K562 (cell line): ENCODE results near the gene VASH1. TPM values are rescaled to one million over a fixed set of nuclear protein-coding genes. Genes with fewer than 3 reads are reported as not detected.

Experiments used
- ATAC-seq: fragments of 200-7000 bp; cut with Tn5 transposase; 3 replicates; pipeline ENCODE4 v1.9.1; 2020; ENCODE audit warnings: moderate library complexity
- BruUV-seq: library from RNA; stranded (reverse); fragments of 400-500 nt; replicated peaks from 2 replicates; lab custom pipeline; 2021; lab: Mats Ljungman, UMichigan
- CTCF ChIA-PET: fragments of 300-600 bp; formaldehyde crosslinking; extraction: SDS; loops from one replicate; lab custom pipeline; 2021; ENCODE audit warnings: low intra/inter-chr PET ratio; lab: Yijun Ruan, JAX
- POLR2A ChIA-PET: fragments of 300-600, 350-650 bp; sonication (Branson Sonifier 250); formaldehyde crosslinking; extraction: SDS; loops from one replicate; lab custom pipeline; 2021; ENCODE audit warnings: antibody characterized with exemption, inconsistent platforms; lab: Yijun Ruan, JAX
- DNase-seq, 4 experiments: peaks; one replicate each; pipeline versions ENCODE4 v3.0.0 to v3.0.0-alpha.2; 2011 to 2018; ENCODE audit warnings: low spot score in 3 of 4, mixed read lengths in 3 of 4; ENCODE audit errors: extremely low read depth in 1 of 4
- FAIRE-seq: peaks from 2 replicates; lab custom pipeline; 2011; peaks lifted over from hg19 to GRCh38; lab: Jason Lieb, UNC
- H2AFZ ChIP-seq: 2 replicates; pipeline ENCODE4 v1.6.0; 2011; ENCODE audit warnings: low read depth, low read length, control low read depth, inconsistent platforms
- H3K27ac ChIP-seq: fragments of 200-600 bp; 3 replicates; pipeline ENCODE4 v1.8.0; 2011; ENCODE audit warnings: low read depth, mild to moderate bottlenecking, control low read depth, inconsistent platforms, low read length, moderate library complexity, mixed read lengths; ENCODE audit errors: extremely low read depth
- H3K27me3 ChIP-seq, 2 experiments: fragments of 300-600 bp in 1 of 2; 2 replicates in 1 of 2; 3 replicates in 1 of 2; pipeline versions ENCODE4 v1.6.0 to v1.8.0; 2011; ENCODE audit warnings: inconsistent platforms in 2 of 2, low read length in 2 of 2, mild to moderate bottlenecking in 1 of 2, mixed read lengths in 1 of 2, moderate library complexity in 1 of 2; ENCODE audit not compliant: control insufficient read depth in 2 of 2, insufficient read depth in 2 of 2
- H3K36me3 ChIP-seq: fragments of 300-600 bp; 3 replicates; pipeline ENCODE4 v1.8.0; 2011; ENCODE audit warnings: mild to moderate bottlenecking, low read length, inconsistent platforms; ENCODE audit not compliant: control insufficient read depth, insufficient read depth
- H3K4me1 ChIP-seq, 2 experiments: fragments of 200-600 bp in 1 of 2; replicated peaks in 1 of 2; 2 replicates in 1 of 2; 3 replicates in 1 of 2; pipeline versions ENCODE4 v1.5.1 to v1.8.0; 2011; ENCODE audit warnings: inconsistent platforms in 2 of 2, low read length in 2 of 2, mild to moderate bottlenecking in 1 of 2, mixed read lengths in 1 of 2, moderate library complexity in 1 of 2; ENCODE audit not compliant: control insufficient read depth in 2 of 2, insufficient read depth in 2 of 2
- H3K4me2 ChIP-seq: 2 replicates; pipeline ENCODE4 v1.6.1; 2011; ENCODE audit warnings: low read length, control low read depth, inconsistent platforms, mixed read lengths; ENCODE audit not compliant: insufficient read depth
- H3K4me3 ChIP-seq: fragments of 200-600 bp; sonication (generic), shearing (Covaris generic); 2 replicates; pipeline ENCODE4 v1.5.1; 2016; ENCODE audit warnings: control low read depth, inconsistent platforms
- H3K79me2 ChIP-seq: fragments of 200-600 bp; 3 replicates; pipeline ENCODE4 v1.8.0; 2011; ENCODE audit warnings: low read length, inconsistent platforms; ENCODE audit not compliant: control insufficient read depth, insufficient read depth
- H3K9ac ChIP-seq, 2 experiments: 2 replicates each; pipeline versions ENCODE4 v1.6.0 to v1.6.1; 2011; ENCODE audit warnings: low read depth in 2 of 2, low read length in 2 of 2, control low read depth in 1 of 2, inconsistent platforms in 1 of 2, mild to moderate bottlenecking in 1 of 2, mixed read lengths in 1 of 2; ENCODE audit not compliant: insufficient read depth in 1 of 2
- H3K9me1 ChIP-seq: one replicate; pipeline ENCODE4 v1.6.0; 2011; ENCODE audit warnings: inconsistent platforms, mild to moderate bottlenecking, low read length, moderate library complexity; ENCODE audit not compliant: control insufficient read depth, insufficient read depth
- H3K9me3 ChIP-seq: replicated peaks from 2 replicates; pipeline ENCODE4 v1.5.1; 2011; ENCODE audit warnings: low read depth, low read length, inconsistent platforms; ENCODE audit not compliant: control insufficient read depth, insufficient read depth
- H4K20me1 ChIP-seq: replicated peaks from 2 replicates; pipeline ENCODE4 v1.6.1; 2011; ENCODE audit warnings: low read length, inconsistent platforms, mixed read lengths; ENCODE audit not compliant: control insufficient read depth, insufficient read depth
- EZH2 ChIP-seq: IDR thresholded peaks from 2 replicates; pipeline ENCODE4 v1.6.1; 2012; ENCODE audit warnings: low read depth, mild to moderate bottlenecking, inconsistent platforms, low read length, borderline replicate concordance
- TAF15 ChIP-seq: fragments of 200-400 bp; formaldehyde crosslinking; IDR thresholded peaks from 2 replicates; pipeline ENCODE4 v1.6.1; 2017; ENCODE audit warnings: mild to moderate bottlenecking, low read depth, low read length, moderate library complexity
- TEAD1 ChIP-seq, 2 experiments: fragments of 450-650 bp in 1 of 2; sonication (generic) in 1 of 2; formaldehyde crosslinking; IDR thresholded peaks; 2 replicates each; pipeline versions ENCODE4 v1.4.0 to v1.8.0; 2020 to 2022; ENCODE audit warnings: mild to moderate bottlenecking in 2 of 2, missing genetic modification reagents in 1 of 2
- WGBS: fragments of 100-300 bp; shearing (Covaris generic); methylation state at CpG from one replicate; pipeline ENCODE4 v1.1.6; 2016; ENCODE audit warnings: low coverage, mixed read lengths; ENCODE audit not compliant: insufficient coverage; ENCODE audit errors: missing lambda C conversion rate; 5-methylcytosine and 5-hydroxymethylcytosine counted together
- in situ Hi-C: fragments of 300-500 bp; cut with MboI; formaldehyde crosslinking; loops from 4 replicates; pipeline ENCODE4 v1.15.0; 2018; ENCODE audit warnings: inconsistent platforms, mixed read lengths
- intact Hi-C: fragments of 100-400 bp; cut with micrococcal nuclease; formaldehyde crosslinking; loops from 2 replicates; pipeline ENCODE4 v1.14.2; 2022
- polyA plus RNA-seq, 8 experiments: library from polyadenylated mRNA; depleted of rRNA in 4 of 8; stranded (reverse) in 5 of 8; unstranded in 3 of 8; fragments of >200 nt; fragmentation: Nextera tagmentation in 2 of 8; fragmentation: Illumina TruSeq in 1 of 8; extraction: Ambion mirVana in 2 of 8; extraction: Trizol in 1 of 8; gene quantifications; 2 replicates each; pipeline versions ENCODE4 v1.2.1 to v1.2.3, GENCODE V29; 2011 to 2014; ENCODE audit warnings: inconsistent platforms in 1 of 8, missing spikeins in 1 of 8
- total RNA-seq, 7 experiments: library from RNA; depleted of rRNA in 6 of 7; stranded (reverse); fragments of >200 nt in 6 of 7; fragmentation: Illumina TruSeq in 2 of 7; extraction: Trizol in 2 of 7; gene quantifications; 2 replicates each; pipeline versions ENCODE4 v1.2.1 to v1.2.3, GENCODE V29; 2011 to 2021; ENCODE audit warnings: low replicate concordance in 1 of 7
- TF ChIP-seq, protein P1 (sequence below), 2 experiments: IDR thresholded peaks; 2 replicates each; pipeline ENCODE4 v1.6.1; 2011; ENCODE audit warnings: borderline replicate concordance in 1 of 2, control low read depth in 1 of 2, low read depth in 1 of 2, low read length in 1 of 2, mild to moderate bottlenecking in 1 of 2, mixed read lengths in 1 of 2, moderate library complexity in 1 of 2; ENCODE audit not compliant: insufficient read depth in 1 of 2, insufficient read length in 1 of 2, poor library complexity in 1 of 2, severe bottlenecking in 1 of 2; ENCODE audit errors: extremely low read depth in 1 of 2

The VASH1 gene
- total and polyA plus RNA-seq, 9 of the 15 experiments (the other 6 are each of a cell fraction or from before 2014, with no cell fraction given) = 0.01 to 0.43 (median 0.13) TPM; not detected in 1

GRCh38 chr14:76826122-76826521 lies 64.9 kb downstream of the VASH1 start, which contains the start of gene LRRC74A:
LRRC74A (plus strand) TSS chr14:76826408; CDS start chr14:76826698, 290 bp downstream.
- no peak within 1 kb of the TSS for H3K4me2 ChIP-seq
- H3K36me3 ChIP-seq = no peaks in the 10 kb centered on the region
- no peaks in the 10 kb centered on the region for H3K9me1 ChIP-seq
- H2AFZ ChIP-seq = no peak within 1 kb of the TSS
- no peak for FAIRE-seq
- TF ChIP-seq, protein P1, sequence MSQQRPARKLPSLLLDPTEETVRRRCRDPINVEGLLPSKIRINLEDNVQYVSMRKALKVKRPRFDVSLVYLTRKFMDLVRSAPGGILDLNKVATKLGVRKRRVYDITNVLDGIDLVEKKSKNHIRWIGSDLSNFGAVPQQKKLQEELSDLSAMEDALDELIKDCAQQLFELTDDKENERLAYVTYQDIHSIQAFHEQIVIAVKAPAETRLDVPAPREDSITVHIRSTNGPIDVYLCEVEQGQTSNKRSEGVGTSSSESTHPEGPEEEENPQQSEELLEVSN (IDR thresholded peaks at IDR 0.05; ENCODE audit: borderline replicate concordance in 1 of 2, extremely low read depth in 1 of 2, insufficient read depth in 1 of 2, insufficient read length in 1 of 2, low read depth in 1 of 2, low read length in 1 of 2, poor library complexity in 1 of 2, severe bottlenecking in 1 of 2) = peak in 1 of 2 experiments; percentile 33
- TF ChIP-seq TEAD1 (CRISPR knock-in tag; IDR thresholded peaks at IDR 0.05) (no peak), EZH2 (no peak), TAF15 (no peak)
- H3K27me3 ChIP-seq = peaks cover 13 to 47% of the 10 kb centered on the region in 2 experiments; a peak in 4 of 5 replicates
- H3K27ac ChIP-seq = no peak within 1 kb of the TSS
- no peaks in the 10 kb centered on the region for H3K79me2 ChIP-seq
- CTCF ChIA-PET = no interaction called here
- H3K9me3 ChIP-seq = no peaks in the 10 kb centered on the region
- no peaks in the 10 kb centered on the region for H4K20me1 ChIP-seq
- BruUV-seq = no TSS peak
- H3K9ac ChIP-seq = no peak within 1 kb of the TSS
- H3K4me3 ChIP-seq = no peak within 1 kb of the TSS
- no peak for ATAC-seq
- WGBS = 0% methylated on average over 2 of the region's 2 CpGs
- intact Hi-C loops = no loop called here
- H3K4me1 ChIP-seq = no peaks in the 10 kb centered on the region
- in situ Hi-C loops = no loop called here
- DNase-seq = no peak
- POLR2A ChIA-PET = interaction anchor here (0.6 to 1.0 kb wide), 2 partner anchors 8 to 1144 kb away, joined by 3 read pairs; no protein-coding TSS in a partner anchor
